Endothelial cell of coronary artery (primary cell): Measurements from ENCODE around the gene TTLL10. TPM values are rescaled to one million over a fixed set of nuclear protein-coding genes. Genes with fewer than 3 reads are reported as not detected.

Experiments
- total RNA-seq: library from RNA; depleted of rRNA; stranded (reverse); fragments of >200 nt; gene quantifications from 2 replicates; pipeline ENCODE4 v1.2.3, GENCODE V29; 2014

The TTLL10 gene, protein sequence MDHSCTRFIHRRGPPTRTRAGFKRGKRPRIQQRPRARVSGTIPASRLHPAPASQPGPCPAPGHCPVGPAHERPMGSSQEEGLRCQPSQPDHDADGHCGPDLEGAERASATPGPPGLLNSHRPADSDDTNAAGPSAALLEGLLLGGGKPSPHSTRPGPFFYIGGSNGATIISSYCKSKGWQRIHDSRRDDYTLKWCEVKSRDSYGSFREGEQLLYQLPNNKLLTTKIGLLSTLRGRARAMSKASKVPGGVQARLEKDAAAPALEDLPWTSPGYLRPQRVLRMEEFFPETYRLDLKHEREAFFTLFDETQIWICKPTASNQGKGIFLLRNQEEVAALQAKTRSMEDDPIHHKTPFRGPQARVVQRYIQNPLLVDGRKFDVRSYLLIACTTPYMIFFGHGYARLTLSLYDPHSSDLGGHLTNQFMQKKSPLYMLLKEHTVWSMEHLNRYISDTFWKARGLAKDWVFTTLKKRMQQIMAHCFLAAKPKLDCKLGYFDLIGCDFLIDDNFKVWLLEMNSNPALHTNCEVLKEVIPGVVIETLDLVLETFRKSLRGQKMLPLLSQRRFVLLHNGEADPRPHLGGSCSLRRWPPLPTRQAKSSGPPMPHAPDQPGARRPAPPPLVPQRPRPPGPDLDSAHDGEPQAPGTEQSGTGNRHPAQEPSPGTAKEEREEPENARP
- total RNA-seq: not detected in 2 replicates

DNA sequence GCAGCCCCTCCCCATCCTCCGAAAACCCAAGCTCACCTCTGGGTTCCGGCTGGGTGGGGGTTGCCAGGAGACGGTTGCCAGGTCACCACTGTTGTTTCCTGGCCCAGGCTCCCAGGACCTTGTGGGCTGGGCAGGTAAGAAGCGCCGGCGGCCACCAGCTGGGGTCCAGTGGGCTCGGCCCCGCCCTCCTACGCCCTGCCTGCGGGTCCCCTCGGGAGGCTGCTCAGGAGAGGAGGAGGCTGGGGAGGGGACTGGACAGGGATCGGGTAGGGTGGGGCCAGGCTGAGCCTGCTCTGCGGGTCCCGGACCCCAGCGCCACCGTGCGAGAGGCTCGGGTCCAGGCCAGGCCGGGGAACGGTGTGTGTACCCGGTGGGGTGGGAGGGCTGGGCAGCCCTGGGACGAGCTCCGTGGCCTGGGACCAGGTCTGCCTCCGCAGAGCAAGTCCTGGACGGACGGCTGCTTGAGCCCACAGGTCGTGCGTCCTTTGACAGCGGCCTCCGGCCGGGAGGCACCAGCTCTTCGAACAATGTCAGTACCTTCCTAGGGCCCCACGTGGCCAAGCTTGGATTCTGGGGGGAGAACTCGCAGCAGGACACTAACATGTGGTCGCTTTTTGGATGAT, at the start of gene TTLL10:
Gene TTLL10 (plus strand): TSS at position 88 of the 623 bp plus-strand sequence. CDS start 5,336 bp downstream, outside the sequence.

GRCh38 chr1:1206376-1206965, 32.8 kb downstream of the TTLL10 start, which contains the start of gene TNFRSF18:
Gene TNFRSF18 (minus strand): TSS chr1:1206592. CDS start chr1:1206571, 21 bp downstream.

GRCh38 chr1:1213345-1214265, 39.9 kb downstream of the TTLL10 start, which contains the start of gene TNFRSF4:
Gene TNFRSF4 (minus strand): TSS chr1:1214153. CDS start chr1:1214127, 26 bp downstream.

GRCh38 chr1:1231400-1232207, 57.9 kb downstream of the TTLL10 start, which contains the start of gene SDF4:
Gene SDF4 (minus strand): TSS chr1:1232001. CDS start chr1:1228772, 3,229 bp downstream.

GRCh38 chr1:1232208-1232795, 58.6 kb downstream of the TTLL10 start, which contains the start of gene B3GALT6:
Gene B3GALT6 (plus strand): TSS chr1:1232237. CDS start chr1:1232279, 42 bp downstream.

GRCh38 chr1:1246577-1247340, 73.1 kb downstream of the TTLL10 start, which contains the start of gene C1QTNF12:
Gene C1QTNF12 (minus strand): TSS chr1:1246722. CDS start chr1:1246690, 32 bp downstream.

Other genes with a start within 250 kb of the TTLL10 start
- gene SAMD11, start 250.0 kb upstream of the TTLL10 start, total RNA-seq: 0.66 TPM in 1 of 2 replicates, not detected in the other
- gene NOC2L, start 214.6 kb upstream of the TTLL10 start, total RNA-seq: 102 and 118 TPM in 2 replicates
- 4.9 and 10.8 TPM in 2 replicates for gene KLHL17, start 213.3 kb upstream of the TTLL10 start, total RNA-seq
- 0.19 and 0.36 TPM in 2 replicates for gene PLEKHN1, start 207.4 kb upstream of the TTLL10 start, total RNA-seq
- gene PERM1, start 191.8 kb upstream of the TTLL10 start, total RNA-seq: 0.09 TPM in 1 of 2 replicates, not detected in the other
- 17.0 and 31.4 TPM in 2 replicates for gene HES4, start 173.8 kb upstream of the TTLL10 start, total RNA-seq
- 135 and 185 TPM in 2 replicates for gene ISG15, start 160.4 kb upstream of the TTLL10 start, total RNA-seq
- 79.1 and 125 TPM in 2 replicates for gene AGRN, start 153.8 kb upstream of the TTLL10 start, total RNA-seq
- gene RNF223, start 99.6 kb upstream of the TTLL10 start, total RNA-seq: not detected in 2 replicates
- gene C1orf159, start 57.8 kb upstream of the TTLL10 start, total RNA-seq: 4.3 and 5.5 TPM in 2 replicates
- 0.28 TPM in 1 of 2 replicates, not detected in the other for gene TNFRSF18, start 32.7 kb downstream of the TTLL10 start, total RNA-seq
- gene TNFRSF4, start 40.3 kb downstream of the TTLL10 start, total RNA-seq: 0.63 and 1.6 TPM in 2 replicates
- gene SDF4, start 58.1 kb downstream of the TTLL10 start, total RNA-seq: 91.0 and 126 TPM in 2 replicates
- 23.4 and 30.0 TPM in 2 replicates for gene B3GALT6, start 58.4 kb downstream of the TTLL10 start, total RNA-seq
- 0.45 and 0.85 TPM in 2 replicates for gene C1QTNF12, start 72.8 kb downstream of the TTLL10 start, total RNA-seq
- 31.8 and 39.7 TPM in 2 replicates for gene UBE2J2, start 100.0 kb downstream of the TTLL10 start, total RNA-seq
- 0.27 and 0.66 TPM in 2 replicates for gene SCNN1D, start 106.6 kb downstream of the TTLL10 start, total RNA-seq
- 22.7 and 37.0 TPM in 2 replicates for gene ACAP3, start 134.1 kb downstream of the TTLL10 start, total RNA-seq
- gene PUSL1, start 134.7 kb downstream of the TTLL10 start, total RNA-seq: 12.5 and 13.0 TPM in 2 replicates
- gene INTS11, start 150.8 kb downstream of the TTLL10 start, total RNA-seq: 71.9 and 89.6 TPM in 2 replicates
- 11.4 and 11.6 TPM in 2 replicates for gene CPTP, start 150.9 kb downstream of the TTLL10 start, total RNA-seq
- gene TAS1R3, start 157.4 kb downstream of the TTLL10 start, total RNA-seq: 0.18 and 0.19 TPM in 2 replicates
- 41.9 and 101 TPM in 2 replicates for gene DVL1, start 175.5 kb downstream of the TTLL10 start, total RNA-seq
- gene MXRA8, start 184.7 kb downstream of the TTLL10 start, total RNA-seq: 0.63 and 6.3 TPM in 2 replicates
- 91.8 and 109 TPM in 2 replicates for gene AURKAIP1, start 201.3 kb downstream of the TTLL10 start, total RNA-seq
- 80.2 and 143 TPM in 2 replicates for gene CCNL2, start 225.5 kb downstream of the TTLL10 start, total RNA-seq
- 103 and 128 TPM in 2 replicates for gene MRPL20, start 233.4 kb downstream of the TTLL10 start, total RNA-seq
- under 0.01 and 0.09 TPM in 2 replicates for gene ANKRD65, start 247.4 kb downstream of the TTLL10 start, total RNA-seq